Natural killer cell treated with Interleukin-12 subunit alpha and Interleukin-12 subunit beta and Interleukin-15 and Interleukin-18, amount 100 ng/mL, for 72 hours (primary cell): ENCODE data around the gene TCTN1. TPM values are rescaled to one million over a fixed set of nuclear protein-coding genes. Genes with fewer than 3 reads are reported as not detected.
"Not testable (repeated sequence)": the region's sequence is repeated elsewhere in the genome, so short reads cannot be mapped to it uniquely, and the experiment has no call there.

Experiments
- ATAC-seq, 2 donors: fragments of 150-1000 bp; cut with Tn5 transposase in 1 of 2; sonication (Bioruptor Pico), chemical (Tn5 transposase) in 1 of 2; 2 replicates each; pipeline ENCODE4 v1.10.0; 2021
- DNase-seq: peaks from one replicate; pipeline ENCODE4 v3.0.0; 2022; ENCODE audit warnings: low spot score
- H3K27ac Mint-ChIP-seq, 2 donors: 1 replicate in 1 of 2; 2 replicates in 1 of 2; pipeline ENCODE4 v1.8.0; 2022; ENCODE audit warnings: mixed read lengths in 2 of 2, mild to moderate bottlenecking in 1 of 2, moderate library complexity in 1 of 2
- H3K27me3 Mint-ChIP-seq, 2 donors: 1 replicate in 1 of 2; 2 replicates in 1 of 2; pipeline ENCODE4 v1.8.0; 2022; ENCODE audit warnings: mixed read lengths in 2 of 2
- H3K36me3 Mint-ChIP-seq: one replicate; pipeline ENCODE4 v1.8.0; 2022; ENCODE audit warnings: mixed read lengths
- H3K4me1 Mint-ChIP-seq, 2 donors: 1 replicate in 1 of 2; 2 replicates in 1 of 2; pipeline ENCODE4 v1.8.0; 2022; ENCODE audit warnings: low read depth in 2 of 2, mixed read lengths in 2 of 2, mild to moderate bottlenecking in 1 of 2
- H3K4me3 Mint-ChIP-seq: one replicate; pipeline ENCODE4 v1.8.0; 2022; ENCODE audit warnings: mixed read lengths
- H3K9me3 Mint-ChIP-seq: 2 replicates; pipeline ENCODE4 v1.8.0; 2022; ENCODE audit warnings: mixed read lengths
- total RNA-seq, 2 donors: library from RNA; stranded (reverse); gene quantifications; one replicate each; pipeline ENCODE4 v1.2.3, GENCODE V29; 2022

Gene TCTN1
- 1 to 10 TPM; 5.0 to 8.9 TPM for total RNA-seq

DNA sequence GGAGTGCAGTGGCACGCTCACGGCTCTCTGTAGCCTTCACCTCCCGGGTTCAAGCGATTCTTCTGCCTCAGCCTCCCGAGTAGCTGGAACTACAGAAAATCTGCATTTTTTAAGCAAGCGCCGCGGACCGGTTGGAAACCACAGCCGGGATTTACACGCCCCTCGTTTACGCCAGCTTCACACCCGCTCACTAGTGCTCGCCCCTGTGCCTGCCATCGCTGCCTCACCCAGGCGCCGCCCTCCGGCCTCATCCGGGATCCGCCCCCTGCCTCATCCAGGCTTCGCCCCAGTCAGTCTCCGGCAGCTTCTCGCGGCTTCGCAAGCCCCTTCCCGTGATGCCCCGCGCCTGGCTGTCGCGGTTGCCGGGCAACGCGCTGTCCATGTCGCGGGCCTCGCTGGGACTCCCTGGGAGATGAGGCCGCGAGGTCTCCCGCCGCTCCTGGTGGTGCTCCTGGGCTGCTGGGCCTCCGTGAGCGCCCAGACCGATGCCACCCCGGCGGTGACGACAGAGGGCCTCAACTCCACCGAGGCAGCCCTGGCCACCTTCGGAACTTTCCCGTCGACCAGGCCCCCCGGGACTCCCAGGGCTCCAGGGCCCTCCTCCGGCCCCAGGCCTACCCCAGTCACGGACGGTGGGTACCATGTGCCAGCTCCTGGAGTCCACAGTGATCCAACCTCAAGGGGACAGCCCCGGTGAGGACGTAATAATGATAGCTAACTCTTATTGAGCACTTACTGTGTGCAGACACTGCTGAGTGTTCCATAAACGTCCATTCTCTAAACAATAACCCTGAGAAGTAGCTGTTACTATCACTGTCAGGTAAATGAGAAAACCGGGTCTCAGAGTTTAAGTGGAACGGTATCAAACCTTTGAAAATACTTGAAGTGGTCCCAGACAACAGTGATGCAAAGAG, at the start of gene TCTN1:
TSS of gene TCTN1 (plus strand) at position 359 of the 914 bp plus-strand sequence. CDS start at position 413, 54 bp downstream.
- H3K27me3 Mint-ChIP-seq: no peaks in the 10 kb centered on the region
- no peaks in the 10 kb centered on the region for H3K36me3 Mint-ChIP-seq
- peak within 1 kb of the TSS in 1 of 2 donors; percentile 47 for H3K27ac Mint-ChIP-seq
- H3K4me3 Mint-ChIP-seq: peak within 1 kb of the TSS; percentile 66
- H3K9me3 Mint-ChIP-seq: no peaks in the 10 kb centered on the region
- peaks cover 0 to 3% of the 10 kb centered on the region in 2 donors for H3K4me1 Mint-ChIP-seq
- ATAC-seq (peak; percentile 100), DNase-seq (peak; percentile 98)

GRCh38 chr12:110564471-110564991, 49.4 kb upstream of the TCTN1 start:
- Mint-ChIP-seq H3K27me3 (no peaks in the 10 kb centered on the region), H3K27ac (peak overlapping the region; percentile 89 to 97), H3K36me3 (peaks cover 1% of the 10 kb centered on the region), H3K9me3 (no peaks in the 10 kb centered on the region), H3K4me3 (no peak overlapping the region), H3K4me1 (peaks cover 46 to 49% of the 10 kb centered on the region in 2 donors)
- DNase-seq: no peak
- ATAC-seq: no peak

- peaks cover 2% of the 10 kb centered on the region for H3K9me3 Mint-ChIP-seq
- ATAC-seq (peak in 1 of 2 donors; percentile 6), DNase-seq (no peak)
- peaks cover 43 to 47% of the 10 kb centered on the region in 2 donors for H3K4me1 Mint-ChIP-seq
- H3K27ac Mint-ChIP-seq: peak overlapping the region in 1 of 2 donors; percentile 62
- peaks cover 11% of the 10 kb centered on the region for H3K36me3 Mint-ChIP-seq
- no peaks in the 10 kb centered on the region for H3K27me3 Mint-ChIP-seq
- no peak overlapping the region for H3K4me3 Mint-ChIP-seq
Measured at GRCh38 chr12:110565894-110566871, 47.7 kb upstream of the TCTN1 start.

- DNase-seq: no peak
- peak overlapping the region in 1 of 2 donors; percentile 6 for H3K27ac Mint-ChIP-seq
- H3K36me3 Mint-ChIP-seq: peaks cover 11% of the 10 kb centered on the region
- ATAC-seq: no peak
- peaks cover 36 to 47% of the 10 kb centered on the region in 2 donors for H3K4me1 Mint-ChIP-seq
- H3K4me3 Mint-ChIP-seq: no peak overlapping the region
- no peaks in the 10 kb centered on the region for H3K27me3 Mint-ChIP-seq
- H3K9me3 Mint-ChIP-seq: peaks cover 2% of the 10 kb centered on the region
Measured at GRCh38 chr12:110566993-110567392, 46.9 kb upstream of the TCTN1 start.

GRCh38 chr12:110568752-110569151, 45.2 kb upstream of the TCTN1 start:
- H3K36me3 Mint-ChIP-seq: peaks cover 11% of the 10 kb centered on the region
- ATAC-seq: no peak
- no peak for DNase-seq
- no peaks in the 10 kb centered on the region for H3K27me3 Mint-ChIP-seq
- peaks cover 2% of the 10 kb centered on the region for H3K9me3 Mint-ChIP-seq
- H3K4me1 Mint-ChIP-seq: peaks cover 34 to 35% of the 10 kb centered on the region in 2 donors
- H3K27ac Mint-ChIP-seq: no peak overlapping the region
- H3K4me3 Mint-ChIP-seq: no peak overlapping the region

DNA sequence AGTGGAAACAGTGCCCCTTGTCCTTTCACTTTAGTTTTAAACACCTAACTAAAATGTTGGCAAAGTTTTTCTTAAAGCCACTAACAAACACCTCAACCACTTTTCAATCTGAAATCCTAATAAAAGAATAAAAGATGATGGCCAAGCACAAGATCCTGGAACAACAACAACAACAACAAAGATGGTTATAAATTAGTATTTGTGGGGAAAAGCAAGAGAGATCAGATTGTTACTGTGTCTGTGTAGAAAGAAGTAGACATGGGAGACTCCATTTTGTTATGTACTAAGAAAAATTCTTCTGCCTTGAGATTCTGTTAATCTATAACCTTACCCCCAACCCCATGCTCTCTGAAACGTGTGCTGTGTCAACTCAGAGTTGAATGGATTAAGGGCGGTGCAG, 44.1 kb upstream of the TCTN1 start:
- H3K9me3 Mint-ChIP-seq, DNase-seq, ATAC-seq, H3K27me3 Mint-ChIP-seq, H3K4me3 Mint-ChIP-seq: not testable (repeated sequence)
- H3K27ac Mint-ChIP-seq: peak overlapping the region in 1 of 2 donors; percentile 64
- H3K36me3 Mint-ChIP-seq: peaks cover 11% of the 10 kb centered on the region
- H3K4me1 Mint-ChIP-seq: peaks cover 28 to 29% of the 10 kb centered on the region in 2 donors

DNA sequence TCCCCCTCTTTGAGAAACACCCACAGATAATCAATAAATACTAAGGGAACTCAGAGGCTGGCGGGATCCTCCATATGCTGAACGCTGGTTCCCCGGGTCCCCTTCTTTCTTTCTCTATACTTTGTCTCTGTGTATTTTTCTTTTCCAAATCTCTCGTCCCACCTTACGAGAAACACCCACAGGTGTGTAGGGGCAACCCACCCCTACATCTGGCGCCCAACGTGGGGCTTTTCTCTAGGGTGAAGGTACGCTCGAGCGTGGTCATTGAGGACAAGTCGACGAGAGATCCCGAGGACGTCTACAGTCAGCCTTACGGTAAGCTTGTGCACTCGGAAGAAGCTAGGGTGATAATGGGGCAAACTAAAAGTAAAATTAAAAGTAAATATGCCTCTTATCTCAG, 43.1 kb upstream of the TCTN1 start:
- H3K27ac Mint-ChIP-seq, ATAC-seq, DNase-seq, H3K9me3 Mint-ChIP-seq, H3K27me3 Mint-ChIP-seq, H3K4me3 Mint-ChIP-seq: not testable (repeated sequence)
- peaks cover 11% of the 10 kb centered on the region for H3K36me3 Mint-ChIP-seq
- peaks cover 30 to 31% of the 10 kb centered on the region in 2 donors for H3K4me1 Mint-ChIP-seq

- Mint-ChIP-seq H3K9me3 (peaks cover 2% of the 10 kb centered on the region), H3K4me1 (peaks cover 36 to 40% of the 10 kb centered on the region in 2 donors)
Measured at GRCh38 chr12:110574044-110574443, 39.9 kb upstream of the TCTN1 start.

DNA sequence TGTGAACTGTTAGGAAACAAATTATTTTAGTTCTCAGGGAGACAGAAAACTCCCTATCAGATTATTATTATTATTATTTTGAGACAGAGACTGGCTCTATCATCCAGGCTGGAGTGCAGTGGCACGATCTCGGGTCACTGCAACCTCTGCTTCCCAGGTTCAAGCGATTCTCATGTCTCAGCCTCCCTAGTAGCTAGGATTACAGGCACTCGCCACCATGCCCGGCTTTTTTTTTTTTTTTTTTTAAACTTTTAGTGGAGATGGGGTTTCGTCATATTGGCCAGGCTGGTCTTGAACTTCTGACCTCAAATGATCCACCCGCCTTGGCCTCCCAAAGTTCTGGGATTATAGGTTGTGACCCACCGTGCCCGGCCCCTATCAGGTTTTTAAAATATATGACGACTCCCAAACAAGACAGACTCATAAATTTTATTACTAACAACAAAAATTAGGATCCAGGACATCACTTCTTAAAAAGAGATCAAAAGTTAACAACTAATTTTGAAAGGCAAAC, 39.2 kb upstream of the TCTN1 start:
- not testable (repeated sequence) for H3K4me3 Mint-ChIP-seq, H3K27me3 Mint-ChIP-seq, ATAC-seq

More at GRCh38 chr12:110574044-110574443, 39.9 kb upstream of the TCTN1 start:
- Mint-ChIP-seq H3K4me3 (no peak overlapping the region), H3K27ac (no peak overlapping the region), H3K36me3 (peaks cover 11% of the 10 kb centered on the region), H3K27me3 (no peaks in the 10 kb centered on the region)
- DNase-seq (no peak), ATAC-seq (no peak)

DNA sequence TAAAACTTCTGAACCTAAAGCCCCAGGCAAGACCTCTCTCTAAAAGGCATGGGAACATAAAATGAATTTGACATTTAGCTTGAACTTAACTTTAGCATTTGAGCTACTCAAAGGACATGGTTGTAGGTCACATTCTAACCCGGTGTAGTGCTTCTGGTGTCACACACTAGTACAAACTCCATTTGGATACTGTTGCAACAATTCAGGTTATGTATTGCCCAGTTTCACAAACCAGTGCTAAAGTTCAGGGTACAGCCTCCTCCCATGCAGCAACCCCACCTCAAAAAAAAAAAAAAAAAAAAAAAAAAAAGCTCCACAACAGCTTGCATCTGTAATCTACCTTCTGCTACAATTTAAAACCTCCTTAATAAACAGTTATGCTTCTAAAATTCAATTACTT, 38.6 kb upstream of the TCTN1 start:
- H3K4me3 Mint-ChIP-seq: no peak overlapping the region
- peaks cover 38 to 40% of the 10 kb centered on the region in 2 donors for H3K4me1 Mint-ChIP-seq
- DNase-seq (no peak), ATAC-seq (no peak)
- H3K36me3 Mint-ChIP-seq: peaks cover 5% of the 10 kb centered on the region
- peak overlapping the region in 1 of 2 donors; percentile 93 for H3K27ac Mint-ChIP-seq
- H3K27me3 Mint-ChIP-seq: no peaks in the 10 kb centered on the region
- H3K9me3 Mint-ChIP-seq: no peaks in the 10 kb centered on the region

More for the DNA sequence above, 39.2 kb upstream of the TCTN1 start:
- H3K9me3 Mint-ChIP-seq, DNase-seq, H3K27ac Mint-ChIP-seq, H3K36me3 Mint-ChIP-seq: not testable (repeated sequence)
- H3K4me1 Mint-ChIP-seq: peaks cover 39 to 42% of the 10 kb centered on the region in 2 donors

GRCh38 chr12:110576504-110576903, 37.4 kb upstream of the TCTN1 start:
- no peaks in the 10 kb centered on the region for H3K9me3 Mint-ChIP-seq
- no peaks in the 10 kb centered on the region for H3K27me3 Mint-ChIP-seq
- H3K4me1 Mint-ChIP-seq: peaks cover 44 to 45% of the 10 kb centered on the region in 2 donors
- peak overlapping the region; percentile 60 for H3K4me3 Mint-ChIP-seq
- peak overlapping the region; percentile 93 to 97 for H3K27ac Mint-ChIP-seq
- H3K36me3 Mint-ChIP-seq: peaks cover 1% of the 10 kb centered on the region
- ATAC-seq (no peak), DNase-seq (no peak)

GRCh38 chr12:110577864-110578693, 35.9 kb upstream of the TCTN1 start:
- H3K27me3 Mint-ChIP-seq: no peaks in the 10 kb centered on the region
- DNase-seq (peak; percentile 72), ATAC-seq (peak; percentile 65 to 76)
- H3K27ac Mint-ChIP-seq: peak overlapping the region; percentile 93 to 97
- no peaks in the 10 kb centered on the region for H3K9me3 Mint-ChIP-seq
- peaks cover 7% of the 10 kb centered on the region for H3K36me3 Mint-ChIP-seq
- H3K4me1 Mint-ChIP-seq: peaks cover 49 to 52% of the 10 kb centered on the region in 2 donors
- peak overlapping the region; percentile 79 for H3K4me3 Mint-ChIP-seq
